ENCODE measurements around the gene AHCYL2.

The AHCYL2 gene

GRCh38 chr7:129431911-129432643 is 207.2 kb downstream of the AHCYL2 start:
- peaks cover 5% of the 10 kb centered on the region for H3K4me1 ChIP-seq

DNA sequence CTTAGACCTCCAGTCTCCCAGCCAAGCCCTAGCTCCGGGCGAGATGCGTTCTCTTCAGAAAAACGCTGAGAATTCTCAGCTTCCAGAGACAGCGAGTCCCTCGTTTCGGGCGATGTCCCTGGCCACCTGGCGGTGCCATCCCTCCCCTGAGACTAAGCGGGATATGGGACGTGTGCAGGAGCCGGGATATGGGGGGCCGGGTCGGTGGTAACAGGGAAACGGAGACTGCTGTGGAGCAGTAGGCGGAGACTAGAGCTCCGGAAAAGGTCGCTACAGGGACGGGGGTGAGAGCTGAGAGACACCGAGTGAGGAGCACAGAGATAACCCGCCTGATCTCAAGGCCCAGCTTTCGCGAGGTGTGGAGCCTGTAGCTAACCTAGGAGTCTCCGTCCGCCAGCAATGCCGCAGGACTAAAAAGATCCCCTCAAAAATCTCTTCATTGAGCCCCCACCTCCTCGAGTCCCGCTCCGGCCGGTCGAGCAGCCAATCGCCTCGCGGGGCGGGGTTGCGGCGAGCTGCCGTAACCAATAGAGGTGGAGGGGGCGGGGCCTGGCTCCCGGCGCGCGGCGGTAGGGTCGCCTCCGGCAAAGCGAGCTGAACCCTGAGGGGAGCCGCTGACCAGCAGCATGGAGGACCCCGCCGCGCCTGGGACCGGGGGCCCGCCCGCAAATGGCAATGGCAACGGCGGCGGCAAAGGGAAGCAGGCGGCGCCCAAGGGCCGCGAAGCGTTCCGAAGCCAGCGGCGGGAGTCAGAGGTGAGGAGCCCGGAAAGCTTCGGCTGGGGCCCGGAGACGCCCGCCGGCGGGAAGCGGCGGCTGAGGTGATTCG is 209.2 kb downstream of the AHCYL2 start, which contains the start of gene STRIP2:
STRIP2 (plus strand) TSS at position 586 of the 828 bp plus-strand sequence; CDS start at position 627, 41 bp downstream.
- TF ChIP-seq, protein P1, sequence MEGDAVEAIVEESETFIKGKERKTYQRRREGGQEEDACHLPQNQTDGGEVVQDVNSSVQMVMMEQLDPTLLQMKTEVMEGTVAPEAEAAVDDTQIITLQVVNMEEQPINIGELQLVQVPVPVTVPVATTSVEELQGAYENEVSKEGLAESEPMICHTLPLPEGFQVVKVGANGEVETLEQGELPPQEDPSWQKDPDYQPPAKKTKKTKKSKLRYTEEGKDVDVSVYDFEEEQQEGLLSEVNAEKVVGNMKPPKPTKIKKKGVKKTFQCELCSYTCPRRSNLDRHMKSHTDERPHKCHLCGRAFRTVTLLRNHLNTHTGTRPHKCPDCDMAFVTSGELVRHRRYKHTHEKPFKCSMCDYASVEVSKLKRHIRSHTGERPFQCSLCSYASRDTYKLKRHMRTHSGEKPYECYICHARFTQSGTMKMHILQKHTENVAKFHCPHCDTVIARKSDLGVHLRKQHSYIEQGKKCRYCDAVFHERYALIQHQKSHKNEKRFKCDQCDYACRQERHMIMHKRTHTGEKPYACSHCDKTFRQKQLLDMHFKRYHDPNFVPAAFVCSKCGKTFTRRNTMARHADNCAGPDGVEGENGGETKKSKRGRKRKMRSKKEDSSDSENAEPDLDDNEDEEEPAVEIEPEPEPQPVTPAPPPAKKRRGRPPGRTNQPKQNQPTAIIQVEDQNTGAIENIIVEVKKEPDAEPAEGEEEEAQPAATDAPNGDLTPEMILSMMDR (IDR thresholded peaks at IDR 0.05; ENCODE audit: low read depth, low read length) = peak; percentile 14; the same call in 1 of the 2 replicates
- Histone ChIP-seq H3K4me1 (peaks cover 7% of the 10 kb centered on the region), H3K4me3 (ENCODE audit: low read depth, low read length) (peak within 1 kb of the TSS; percentile 83), H3K36me3 (no peaks in the 10 kb centered on the region), H3K9me3 (no peaks in the 10 kb centered on the region), H3K27me3 (no peaks in the 10 kb centered on the region)
- peak; percentile 98 for DNase-seq

More at GRCh38 chr7:129431911-129432643, 207.2 kb downstream of the AHCYL2 start:
- no peak for DNase-seq
- H3K4me3 ChIP-seq (ENCODE audit: low read depth, low read length) = no peak overlapping the region
- H3K9me3 ChIP-seq = no peaks in the 10 kb centered on the region
- H3K27me3 ChIP-seq = no peaks in the 10 kb centered on the region
- TF ChIP-seq, protein P1 (IDR thresholded peaks at IDR 0.05; ENCODE audit: low read depth, low read length) = no peak
- H3K36me3 ChIP-seq = no peaks in the 10 kb centered on the region

- Histone ChIP-seq H3K36me3 (no peaks in the 10 kb centered on the region), H3K27me3 (no peaks in the 10 kb centered on the region), H3K9me3 (no peaks in the 10 kb centered on the region), H3K4me1 (peaks cover 7% of the 10 kb centered on the region), H3K4me3 (ENCODE audit: low read depth, low read length) (peak overlapping the region; percentile 83)
- TF ChIP-seq, protein P1 (IDR thresholded peaks at IDR 0.05; ENCODE audit: low read depth, low read length) = no peak
- DNase-seq = peak; percentile 32
These were observed 210.0 kb downstream of the AHCYL2 start for GRCh38 chr7:129434675-129435318.

DNA sequence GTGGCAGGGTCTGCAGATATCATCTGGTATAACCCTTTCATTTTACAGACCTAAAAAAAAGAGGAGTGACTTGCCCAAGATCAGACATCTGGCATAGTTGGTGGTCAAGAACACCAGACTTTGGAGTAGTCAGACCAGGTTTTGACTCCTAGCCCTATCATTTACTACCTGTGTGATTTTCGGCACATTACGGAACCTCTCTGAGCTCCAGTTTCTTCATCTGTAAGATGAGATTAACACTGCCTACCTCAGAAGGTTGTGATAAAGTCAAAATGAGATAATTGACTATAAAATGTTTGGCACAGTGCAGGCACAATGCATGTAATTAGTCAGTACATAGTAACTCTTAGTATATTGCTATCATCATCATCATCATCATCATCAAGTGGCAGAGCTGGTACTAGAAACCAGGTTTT is 210.6 kb downstream of the AHCYL2 start:
- Histone ChIP-seq H3K27me3 (no peaks in the 10 kb centered on the region), H3K9me3 (no peaks in the 10 kb centered on the region), H3K4me1 (peaks cover 7% of the 10 kb centered on the region), H3K4me3 (ENCODE audit: low read depth, low read length) (peak overlapping the region; percentile 83), H3K36me3 (no peaks in the 10 kb centered on the region)
- no peak for DNase-seq
- TF ChIP-seq, protein P1 (IDR thresholded peaks at IDR 0.05; ENCODE audit: low read depth, low read length) = no peak

DNA sequence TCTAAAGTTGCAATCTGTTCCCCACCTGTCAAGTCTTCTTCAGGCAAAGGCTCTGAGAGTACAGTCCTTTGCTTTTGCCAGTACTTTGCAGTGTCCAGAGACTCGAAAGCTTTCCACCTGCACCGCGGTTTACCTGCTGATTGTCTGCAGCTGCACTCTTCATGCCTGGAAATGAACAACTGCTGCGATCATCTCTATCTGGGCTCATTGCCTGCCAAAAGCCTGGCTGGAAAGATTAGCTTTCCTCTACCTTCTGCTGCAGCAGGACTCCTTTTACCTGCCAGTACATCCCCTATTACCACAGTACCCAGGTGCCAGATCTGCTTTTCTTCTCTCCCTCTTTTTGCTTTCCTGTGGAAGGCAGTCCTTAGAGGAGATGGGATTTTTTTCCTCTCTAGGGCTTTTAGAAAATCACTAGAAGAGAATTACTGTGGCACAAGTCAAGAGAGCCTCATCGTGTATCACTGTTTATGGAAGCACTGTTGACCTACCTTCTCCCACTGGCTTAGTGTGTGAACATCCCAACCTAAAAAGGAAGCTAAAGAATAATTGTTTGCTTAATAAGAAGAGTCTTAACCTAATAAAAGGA is 211.6 kb downstream of the AHCYL2 start:
- Histone ChIP-seq H3K4me1 (peaks cover 7% of the 10 kb centered on the region), H3K9me3 (no peaks in the 10 kb centered on the region), H3K4me3 (ENCODE audit: low read depth, low read length) (no peak overlapping the region), H3K27me3 (no peaks in the 10 kb centered on the region), H3K36me3 (no peaks in the 10 kb centered on the region)
- DNase-seq = no peak
- TF ChIP-seq, protein P1 (IDR thresholded peaks at IDR 0.05; ENCODE audit: low read depth, low read length) = no peak
